ENCODE results near the gene WARS2. TPM values are rescaled to one million over a fixed set of nuclear protein-coding genes. Genes with fewer than 3 reads are reported as not detected.

The WARS2 gene
- total and polyA plus RNA-seq, 2 of the 8 experiments (the other 6 are each of a cell fraction or from before 2014, with no cell fraction given), result 4.3 to 12.9 TPM

DNA sequence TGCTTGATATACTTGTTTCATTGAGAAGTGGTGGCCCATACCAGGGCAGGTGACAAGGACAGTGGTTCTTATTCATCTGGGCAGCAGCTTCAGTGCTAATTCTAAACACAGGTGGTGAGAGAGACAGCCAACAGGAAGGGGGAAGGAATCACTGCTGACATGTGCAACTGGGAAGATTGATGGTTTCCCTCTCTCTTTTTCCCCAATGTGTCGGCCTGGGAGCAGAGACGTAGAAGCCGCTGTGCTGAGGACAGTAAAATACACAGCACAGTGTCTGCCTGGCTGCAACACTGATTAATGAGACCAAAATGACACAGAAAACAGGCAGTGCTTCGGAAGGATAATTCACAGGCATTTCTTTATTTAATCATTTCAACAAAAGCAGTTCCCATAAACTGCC, 48.8 kb downstream of the WARS2 start:
- peaks cover 0 to 3% (median 1%) of the 10 kb centered on the region in 4 experiments; a peak in 1 of 7 replicates for H3K4me1 ChIP-seq (replicated peaks in 1 of 4; ENCODE audit: control insufficient read depth in 3 of 4, insufficient read depth in 4 of 4, low read length in 3 of 4)
- H3K79me2 ChIP-seq (ENCODE audit: control insufficient read depth in 1 of 2, insufficient read depth in 2 of 2, low read length in 2 of 2), result no peaks in the 10 kb centered on the region
- no peak overlapping the region for H2BK12ac ChIP-seq (ENCODE audit: low read depth, low read length)
- H3K23me2 ChIP-seq (ENCODE audit: low read depth, low read length), result no peaks in the 10 kb centered on the region; the same call in 1 of the 2 replicates
- H4K91ac ChIP-seq (replicated peaks; ENCODE audit: insufficient read length, low read length), result no peak overlapping the region
- H2AK5ac ChIP-seq (ENCODE audit: low read depth, low read length), result no peak overlapping the region
- H3K18ac ChIP-seq (ENCODE audit: extremely low read depth, low read length), result no peak overlapping the region
- no peak overlapping the region for H2AFZ ChIP-seq (ENCODE audit: low read length)
- H4K20me1 ChIP-seq (replicated peaks in 1 of 2; ENCODE audit: control insufficient read depth in 1 of 2, insufficient read depth in 2 of 2, low read length in 2 of 2), result no peaks in the 10 kb centered on the region
- no peak for FAIRE-seq
- H2BK5ac ChIP-seq (ENCODE audit: low read depth, low read length), result no peak overlapping the region
- no peaks in the 10 kb centered on the region for H3K79me1 ChIP-seq (ENCODE audit: low read depth, low read length)
- H4K5ac ChIP-seq (ENCODE audit: insufficient read length, low read depth, low read length), result no peak overlapping the region
- no peak overlapping the region for H3K4ac ChIP-seq (replicated peaks; ENCODE audit: insufficient read length, low read depth, low read length)
- no peak overlapping the region for H2BK120ac ChIP-seq (replicated peaks; ENCODE audit: low read depth, low read length)
- H3K4me2 ChIP-seq (ENCODE audit: insufficient read depth in 1 of 2, low read depth in 2 of 2, low read length in 2 of 2), result no peak overlapping the region
- no peak for DNase-seq (ENCODE audit: low read depth in 1 of 2, low spot score in 2 of 2)
- no peak overlapping the region for H2BK15ac ChIP-seq (ENCODE audit: low read length)
- ChIA-PET CTCF (ENCODE audit: partially characterized antibody) (no interaction called here), POLR2A (ENCODE audit: partially characterized antibody) (no interaction called here)
- no peak overlapping the region for H3K9ac ChIP-seq (replicated peaks in 1 of 4; ENCODE audit: extremely low read depth in 1 of 4, low read depth in 3 of 4, low read length in 3 of 4)
- H3K27me3 ChIP-seq (replicated peaks in 1 of 4; ENCODE audit: control insufficient read depth in 3 of 4, extremely low read depth in 1 of 4, insufficient read depth in 3 of 4, low read length in 3 of 4), result no peaks in the 10 kb centered on the region
- H3K4me3 ChIP-seq (ENCODE audit: extremely low read depth in 1 of 4, insufficient read depth in 2 of 4, low read depth in 3 of 4, low read length in 4 of 4), result no peak overlapping the region
- H3K23ac ChIP-seq (ENCODE audit: insufficient read length), result no peak overlapping the region
- H3K14ac ChIP-seq (ENCODE audit: insufficient read length), result no peak overlapping the region
- 81% methylated on average over 4 of the region's 4 CpGs; no CpG with 5 or more reads in 1 of the 2 experiments for WGBS, 2 experiments (ENCODE audit: extremely low coverage in 1 of 2, insufficient coverage in 1 of 2, insufficient read length in 1 of 2, insufficient replicate concordance in 2 of 2, low coverage in 1 of 2, low lambda C conversion rate in 2 of 2, missing lambda C conversion rate in 1 of 2)
- no peak overlapping the region for H2BK20ac ChIP-seq (ENCODE audit: low read length)
- no peak overlapping the region for H3K27ac ChIP-seq (ENCODE audit: low read depth, low read length)
- no peaks in the 10 kb centered on the region for H3K9me3 ChIP-seq (ENCODE audit: insufficient read depth in 2 of 2, low read depth in 1 of 2, low read length in 1 of 2)
- no peak overlapping the region for H3K56ac ChIP-seq (replicated peaks; ENCODE audit: insufficient read length, low read depth, low read length)
- H3K36me3 ChIP-seq (ENCODE audit: control insufficient read depth in 2 of 4, insufficient read depth in 4 of 4, low read length in 3 of 4), result no peaks in the 10 kb centered on the region
- no peak overlapping the region for H4K8ac ChIP-seq (ENCODE audit: extremely low read depth, insufficient read depth, low read length)
- TF ChIP-seq HDAC2 (IDR thresholded peaks at IDR 0.05; ENCODE audit: borderline replicate concordance in 1 of 2, low read depth in 2 of 2, low read length in 2 of 2), result no peak
- no peak for TF ChIP-seq NANOG (IDR thresholded peaks at IDR 0.05; ENCODE audit: insufficient read depth, low read depth, low read length, poor library complexity, severe bottlenecking)
- TF ChIP-seq KDM5A (IDR thresholded peaks at IDR 0.05; ENCODE audit: low read length), result no peak
- TF ChIP-seq TAF1 (IDR thresholded peaks at IDR 0.05; ENCODE audit: low read depth, low read length), result no peak
- no peak for TF ChIP-seq TCF12 (IDR thresholded peaks at IDR 0.05; ENCODE audit: low read depth, low read length)
- TF ChIP-seq, protein P1, sequence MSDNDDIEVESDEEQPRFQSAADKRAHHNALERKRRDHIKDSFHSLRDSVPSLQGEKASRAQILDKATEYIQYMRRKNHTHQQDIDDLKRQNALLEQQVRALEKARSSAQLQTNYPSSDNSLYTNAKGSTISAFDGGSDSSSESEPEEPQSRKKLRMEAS (IDR thresholded peaks at IDR 0.05), result no peak
- TF ChIP-seq BCL11A (IDR thresholded peaks at IDR 0.05; ENCODE audit: low read depth in 2 of 2, low read length in 2 of 2), result no peak
- no peak for TF ChIP-seq SIN3A (conservative IDR thresholded peaks at IDR 0.05 in 1 of 2, IDR thresholded peaks at IDR 0.05 in 1 of 2; ENCODE audit: low read depth in 1 of 2, low read length in 2 of 2)

Measured in H1 (cell line).